Stimulated activated naive B cell treated with anti-CD40 and anti-IgM and Interleukin-4, amounts not matched to agents 10 μg/mL and 1 μg/mL and 100 μg/mL, for 72 hours (primary cell): ENCODE measurements around the gene PRRC2B.
"Not testable (repeated sequence)": the region's sequence is repeated elsewhere in the genome, so short reads cannot be mapped to it uniquely, and the experiment has no call there.

Source experiments
- ATAC-seq, 2 donors: fragments of 150-1000 bp; cut with Tn5 transposase; replicated peaks; 2 replicates each; pipeline ENCODE4 v1.10.0; 2021; ENCODE audit warnings: moderate library complexity in 1 of 2
- DNase-seq: peaks from one replicate; pipeline ENCODE4 v3.0.0; 2021
- H3K27ac Mint-ChIP-seq: one replicate; pipeline ENCODE4 v1.8.0; 2022; ENCODE audit warnings: mild to moderate bottlenecking, mixed read lengths
- H3K27me3 Mint-ChIP-seq, 2 donors: one replicate each; pipeline ENCODE4 v1.8.0; 2022; ENCODE audit warnings: mixed read lengths in 2 of 2
- H3K36me3 Mint-ChIP-seq, 2 donors: one replicate each; pipeline ENCODE4 v1.8.0; 2022; ENCODE audit warnings: mixed read lengths in 2 of 2, mild to moderate bottlenecking in 1 of 2
- H3K4me1 Mint-ChIP-seq, 2 donors: one replicate each; pipeline ENCODE4 v1.8.0; 2022; ENCODE audit warnings: mixed read lengths in 2 of 2, mild to moderate bottlenecking in 1 of 2
- H3K4me3 Mint-ChIP-seq, 2 donors: one replicate each; pipeline ENCODE4 v1.8.0; 2022; ENCODE audit warnings: mild to moderate bottlenecking in 2 of 2, mixed read lengths in 2 of 2, moderate library complexity in 1 of 2
- H3K9me3 Mint-ChIP-seq, 2 donors: one replicate each; pipeline ENCODE4 v1.8.0; 2022; ENCODE audit warnings: mixed read lengths in 2 of 2, mild to moderate bottlenecking in 1 of 2

PRRC2B gene

GRCh38 chr9:131393622-131394463 lies at the start of gene PRRC2B:
PRRC2B (plus strand) TSS chr9:131394086; CDS start chr9:131430145, 36,059 bp downstream.
- peak within 1 kb of the TSS; percentile 87 to 90 for H3K4me3 Mint-ChIP-seq

GRCh38 chr9:131344931-131345535 lies 48.9 kb upstream of the PRRC2B start:
- not testable (repeated sequence) for ATAC-seq, H3K27ac Mint-ChIP-seq, H3K36me3 Mint-ChIP-seq, DNase-seq, H3K4me1 Mint-ChIP-seq, H3K4me3 Mint-ChIP-seq, H3K9me3 Mint-ChIP-seq
- peaks cover 5 to 14% of the 10 kb centered on the region in 2 donors for H3K27me3 Mint-ChIP-seq

More at GRCh38 chr9:131393622-131394463, at the start of gene PRRC2B:
- ATAC-seq (peak; percentile 51 to 58), DNase-seq (peak; percentile 68)
- Mint-ChIP-seq H3K27ac (peak within 1 kb of the TSS; percentile 93), H3K4me1 (peaks cover 33 to 44% of the 10 kb centered on the region in 2 donors), H3K36me3 (peaks cover 0 to 20% of the 10 kb centered on the region in 2 donors), H3K9me3 (no peaks in the 10 kb centered on the region), H3K27me3 (no peaks in the 10 kb centered on the region)

- Mint-ChIP-seq H3K36me3 (peaks cover 0 to 3% of the 10 kb centered on the region in 2 donors), H3K27ac (no peak overlapping the region)
- DNase-seq = no peak
Measured at GRCh38 chr9:131346559-131346958, 47.3 kb upstream of the PRRC2B start.

GRCh38 chr9:131347376-131348020 lies 46.4 kb upstream of the PRRC2B start:
- Mint-ChIP-seq H3K4me3 (no peak overlapping the region), H3K27ac (no peak overlapping the region), H3K27me3 (peaks cover 5 to 11% of the 10 kb centered on the region in 2 donors), H3K9me3 (no peaks in the 10 kb centered on the region), H3K4me1 (peaks cover 7 to 10% of the 10 kb centered on the region in 2 donors), H3K36me3 (peaks cover 0 to 3% of the 10 kb centered on the region in 2 donors)
- no peak for DNase-seq
- ATAC-seq = no peak

More at GRCh38 chr9:131346559-131346958, 47.3 kb upstream of the PRRC2B start:
- Mint-ChIP-seq H3K4me1 (peaks cover 7 to 10% of the 10 kb centered on the region in 2 donors), H3K9me3 (no peaks in the 10 kb centered on the region), H3K27me3 (peaks cover 5 to 14% of the 10 kb centered on the region in 2 donors), H3K4me3 (no peak overlapping the region)
- no peak for ATAC-seq

GRCh38 chr9:131348631-131349521 lies 45.0 kb upstream of the PRRC2B start:
- DNase-seq (no peak), ATAC-seq (no peak)
- Mint-ChIP-seq H3K4me1 (peaks cover 7 to 10% of the 10 kb centered on the region in 2 donors), H3K4me3 (no peak overlapping the region), H3K27me3 (peaks cover 5 to 8% of the 10 kb centered on the region in 2 donors), H3K27ac (no peak overlapping the region), H3K36me3 (peaks cover 0 to 3% of the 10 kb centered on the region in 2 donors), H3K9me3 (no peaks in the 10 kb centered on the region)

GRCh38 chr9:131349522-131349880 lies 44.4 kb upstream of the PRRC2B start:
- H3K9me3 Mint-ChIP-seq = no peaks in the 10 kb centered on the region
- H3K27ac Mint-ChIP-seq = no peak overlapping the region
- H3K4me1 Mint-ChIP-seq = peaks cover 7 to 10% of the 10 kb centered on the region in 2 donors
- H3K4me3 Mint-ChIP-seq = peak overlapping the region in 1 of 2 donors; percentile 37
- no peak for DNase-seq
- peaks cover 5 to 8% of the 10 kb centered on the region in 2 donors for H3K27me3 Mint-ChIP-seq
- H3K36me3 Mint-ChIP-seq = peaks cover 0 to 3% of the 10 kb centered on the region in 2 donors
- ATAC-seq = no peak

GRCh38 chr9:131349881-131350563 lies 43.9 kb upstream of the PRRC2B start:
- DNase-seq = peak; percentile 72
- no peak overlapping the region for H3K27ac Mint-ChIP-seq
- H3K9me3 Mint-ChIP-seq = no peaks in the 10 kb centered on the region
- peak; percentile 98 to 99 for ATAC-seq
- H3K4me1 Mint-ChIP-seq = peaks cover 7 to 10% of the 10 kb centered on the region in 2 donors
- H3K27me3 Mint-ChIP-seq = peaks cover 5 to 8% of the 10 kb centered on the region in 2 donors
- H3K4me3 Mint-ChIP-seq = peak overlapping the region; percentile 37 to 72
- H3K36me3 Mint-ChIP-seq = peaks cover 0 to 3% of the 10 kb centered on the region in 2 donors

GRCh38 chr9:131356479-131356878 lies 37.4 kb upstream of the PRRC2B start:
- ATAC-seq = peak; percentile 33 to 54
- H3K4me3 Mint-ChIP-seq = peak overlapping the region in 1 of 2 donors; percentile 41
- H3K27ac Mint-ChIP-seq = not testable (repeated sequence)

GRCh38 chr9:131358556-131358955 lies 35.3 kb upstream of the PRRC2B start:
- no peaks in the 10 kb centered on the region for H3K27me3 Mint-ChIP-seq
- DNase-seq (no peak), ATAC-seq (no peak)
- H3K4me3 Mint-ChIP-seq = no peak overlapping the region
- H3K27ac Mint-ChIP-seq = no peak overlapping the region
- H3K4me1 Mint-ChIP-seq = peaks cover 3 to 14% of the 10 kb centered on the region in 2 donors
- H3K36me3 Mint-ChIP-seq = no peaks in the 10 kb centered on the region
- H3K9me3 Mint-ChIP-seq = no peaks in the 10 kb centered on the region

More at GRCh38 chr9:131356479-131356878, 37.4 kb upstream of the PRRC2B start:
- H3K27me3 Mint-ChIP-seq, H3K36me3 Mint-ChIP-seq, DNase-seq, H3K9me3 Mint-ChIP-seq: not testable (repeated sequence)
- peaks cover 3 to 14% of the 10 kb centered on the region in 2 donors for H3K4me1 Mint-ChIP-seq

- Mint-ChIP-seq H3K27ac (no peak overlapping the region), H3K27me3 (no peaks in the 10 kb centered on the region), H3K36me3 (no peaks in the 10 kb centered on the region), H3K4me3 (no peak overlapping the region), H3K4me1 (peaks cover 3 to 9% of the 10 kb centered on the region in 2 donors), H3K9me3 (no peaks in the 10 kb centered on the region)
- ATAC-seq (no peak), DNase-seq (no peak)
Measured at GRCh38 chr9:131361202-131361833, 32.6 kb upstream of the PRRC2B start.

GRCh38 chr9:131365546-131365945 lies 28.3 kb upstream of the PRRC2B start:
- DNase-seq (no peak), ATAC-seq (no peak)
- H3K36me3 Mint-ChIP-seq = no peaks in the 10 kb centered on the region
- peaks cover 0 to 3% of the 10 kb centered on the region in 2 donors for H3K4me1 Mint-ChIP-seq
- H3K9me3 Mint-ChIP-seq = no peaks in the 10 kb centered on the region
- H3K27me3 Mint-ChIP-seq = peaks cover 0 to 6% of the 10 kb centered on the region in 2 donors
- H3K27ac Mint-ChIP-seq = no peak overlapping the region
- no peak overlapping the region for H3K4me3 Mint-ChIP-seq

GRCh38 chr9:131366761-131367401 lies 27.0 kb upstream of the PRRC2B start:
- no peak for DNase-seq
- no peak overlapping the region for H3K27ac Mint-ChIP-seq
- peaks cover 0 to 6% of the 10 kb centered on the region in 2 donors for H3K27me3 Mint-ChIP-seq
- no peak overlapping the region for H3K4me3 Mint-ChIP-seq
- ATAC-seq = no peak
- peaks cover 0 to 4% of the 10 kb centered on the region in 2 donors for H3K4me1 Mint-ChIP-seq
- H3K36me3 Mint-ChIP-seq = no peaks in the 10 kb centered on the region
- H3K9me3 Mint-ChIP-seq = no peaks in the 10 kb centered on the region
